ENCODE results near the gene FBP2.

FBP2 gene

GRCh38 chr9:94576131-94576530 lies 17.5 kb downstream of the FBP2 start:
- TF ChIP-seq ZBTB7A (IDR thresholded peaks at IDR 0.05; ENCODE audit: low read depth), result no peak
- no peak for TF ChIP-seq RAD21 (IDR thresholded peaks at IDR 0.05; ENCODE audit: low read depth)
- TF ChIP-seq CEBPB (IDR thresholded peaks at IDR 0.05), result no peak
- TF ChIP-seq EP300 (IDR thresholded peaks at IDR 0.05; ENCODE audit: borderline replicate concordance), result no peak
- no peak for TF ChIP-seq EGR1 (IDR thresholded peaks at IDR 0.05)
- no peak for TF ChIP-seq NFIC (IDR thresholded peaks at IDR 0.05)

GRCh38 chr9:94568972-94569712 lies 24.5 kb downstream of the FBP2 start:
- TF ChIP-seq RAD21 (IDR thresholded peaks at IDR 0.05; ENCODE audit: low read depth), result no peak
- no peak for TF ChIP-seq MAX (IDR thresholded peaks at IDR 0.05)
- TF ChIP-seq EGR1 (IDR thresholded peaks at IDR 0.05), result no peak
- no peak for TF ChIP-seq ZBTB7A (IDR thresholded peaks at IDR 0.05; ENCODE audit: low read depth)

- TF ChIP-seq FOXM1 (IDR thresholded peaks at IDR 0.05; ENCODE audit: borderline replicate concordance, low read depth) (no peak), USF1 (IDR thresholded peaks at IDR 0.05) (no peak), NFIC (IDR thresholded peaks at IDR 0.05) (no peak), TEAD4 (IDR thresholded peaks at IDR 0.05) (no peak), TCF12 (IDR thresholded peaks at IDR 0.05; ENCODE audit: low read depth) (no peak), RAD21 (IDR thresholded peaks at IDR 0.05; ENCODE audit: low read depth) (no peak), ZBTB7A (IDR thresholded peaks at IDR 0.05; ENCODE audit: low read depth) (no peak), TAF1 (IDR thresholded peaks at IDR 0.05; ENCODE audit: low read depth) (no peak), EGR1 (IDR thresholded peaks at IDR 0.05) (no peak), REST (IDR thresholded peaks at IDR 0.05; ENCODE audit: low read depth) (no peak), YY1 (IDR thresholded peaks at IDR 0.05; ENCODE audit: low read depth) (no peak), MAX (IDR thresholded peaks at IDR 0.05) (no peak)
Measured at GRCh38 chr9:94568250-94568889, 25.3 kb downstream of the FBP2 start.

- TF ChIP-seq REST (IDR thresholded peaks at IDR 0.05; ENCODE audit: low read depth) (no peak), NFIC (IDR thresholded peaks at IDR 0.05) (no peak), EGR1 (IDR thresholded peaks at IDR 0.05) (no peak), CEBPB (IDR thresholded peaks at IDR 0.05) (no peak), FOXM1 (IDR thresholded peaks at IDR 0.05; ENCODE audit: borderline replicate concordance, low read depth) (no peak), MAX (IDR thresholded peaks at IDR 0.05) (no peak)
Measured at GRCh38 chr9:94567271-94567670, 26.4 kb downstream of the FBP2 start.

GRCh38 chr9:94566550-94566949 lies 27.1 kb downstream of the FBP2 start:
- TF ChIP-seq EP300 (IDR thresholded peaks at IDR 0.05; ENCODE audit: borderline replicate concordance) (no peak), RAD21 (IDR thresholded peaks at IDR 0.05; ENCODE audit: low read depth) (no peak), MAX (IDR thresholded peaks at IDR 0.05) (no peak), USF1 (IDR thresholded peaks at IDR 0.05) (no peak), YY1 (IDR thresholded peaks at IDR 0.05; ENCODE audit: low read depth) (no peak), CEBPB (IDR thresholded peaks at IDR 0.05) (no peak), TCF12 (IDR thresholded peaks at IDR 0.05; ENCODE audit: low read depth) (no peak), TAF1 (IDR thresholded peaks at IDR 0.05; ENCODE audit: low read depth) (no peak), CREB1 (IDR thresholded peaks at IDR 0.05; ENCODE audit: low read depth) (no peak), ZBTB7A (IDR thresholded peaks at IDR 0.05; ENCODE audit: low read depth) (no peak), EGR1 (IDR thresholded peaks at IDR 0.05) (no peak), FOXM1 (IDR thresholded peaks at IDR 0.05; ENCODE audit: borderline replicate concordance, low read depth) (no peak), REST (IDR thresholded peaks at IDR 0.05; ENCODE audit: low read depth) (no peak), TEAD4 (IDR thresholded peaks at IDR 0.05) (no peak)
